ENCODE data around the gene ERC1.

GRCh38 chr12:1339618-1340319 is 348.7 kb downstream of the ERC1 start:
- TF ChIP-seq CTCF (IDR thresholded peaks at IDR 0.05; ENCODE audit: low read depth, low read length) (no peak), POLR2A (IDR thresholded peaks at IDR 0.05; ENCODE audit: extremely low read depth, insufficient read length) (no peak), MYC (IDR thresholded peaks at IDR 0.05; ENCODE audit: low read depth, low read length) (no peak)
- TF ChIP-seq, protein P1, sequence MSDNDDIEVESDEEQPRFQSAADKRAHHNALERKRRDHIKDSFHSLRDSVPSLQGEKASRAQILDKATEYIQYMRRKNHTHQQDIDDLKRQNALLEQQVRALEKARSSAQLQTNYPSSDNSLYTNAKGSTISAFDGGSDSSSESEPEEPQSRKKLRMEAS (IDR thresholded peaks at IDR 0.05; ENCODE audit: low read depth, low read length), result no peak

Data from NB4 (cell line).